AG04449 (cell line): ENCODE measurements around the gene INTS4.
"Not testable (repeated sequence)": the region's sequence is repeated elsewhere in the genome, so short reads cannot be mapped to it uniquely, and the experiment has no call there.

ENCODE experiments used
- CTCF ChIA-PET: fragments of 350-600 bp; formaldehyde crosslinking; extraction: SDS; loops from one replicate; lab custom pipeline; 2021; ENCODE audit warnings: antibody characterized with exemption; lab: Yijun Ruan, JAX
- POLR2A ChIA-PET: fragments of 400-600, 350-600 bp; formaldehyde crosslinking; extraction: SDS; loops from one replicate; lab custom pipeline; 2020; ENCODE audit warnings: antibody characterized with exemption, inconsistent platforms; lab: Yijun Ruan, JAX
- DNase-seq: peaks from one replicate; pipeline ENCODE4 v3.0.0-alpha.2; 2010; ENCODE audit warnings: low read depth, low spot score
- H3K4me3 ChIP-seq: 2 replicates; pipeline ENCODE4 v1.5.1; 2011; ENCODE audit warnings: low read depth, mild to moderate bottlenecking, control low read depth, low read length
- TF ChIP-seq, protein P1 (sequence below): IDR thresholded peaks from one replicate; pipeline ENCODE4 v1.5.1; 2011; ENCODE audit warnings: mild to moderate bottlenecking, moderate library complexity, low read length, control low read depth, inconsistent platforms; ENCODE audit not compliant: insufficient read depth; ENCODE audit errors: missing control alignments

Gene INTS4

GRCh38 chr11:77865805-77866204 lies 128.7 kb downstream of the INTS4 start:
- POLR2A ChIA-PET = interaction anchor here (0.5 kb wide), 1 partner anchor 16 kb away, joined by 3 read pairs; no protein-coding TSS in a partner anchor
- no peak overlapping the region for H3K4me3 ChIP-seq
- DNase-seq = no peak
- TF ChIP-seq, protein P1, sequence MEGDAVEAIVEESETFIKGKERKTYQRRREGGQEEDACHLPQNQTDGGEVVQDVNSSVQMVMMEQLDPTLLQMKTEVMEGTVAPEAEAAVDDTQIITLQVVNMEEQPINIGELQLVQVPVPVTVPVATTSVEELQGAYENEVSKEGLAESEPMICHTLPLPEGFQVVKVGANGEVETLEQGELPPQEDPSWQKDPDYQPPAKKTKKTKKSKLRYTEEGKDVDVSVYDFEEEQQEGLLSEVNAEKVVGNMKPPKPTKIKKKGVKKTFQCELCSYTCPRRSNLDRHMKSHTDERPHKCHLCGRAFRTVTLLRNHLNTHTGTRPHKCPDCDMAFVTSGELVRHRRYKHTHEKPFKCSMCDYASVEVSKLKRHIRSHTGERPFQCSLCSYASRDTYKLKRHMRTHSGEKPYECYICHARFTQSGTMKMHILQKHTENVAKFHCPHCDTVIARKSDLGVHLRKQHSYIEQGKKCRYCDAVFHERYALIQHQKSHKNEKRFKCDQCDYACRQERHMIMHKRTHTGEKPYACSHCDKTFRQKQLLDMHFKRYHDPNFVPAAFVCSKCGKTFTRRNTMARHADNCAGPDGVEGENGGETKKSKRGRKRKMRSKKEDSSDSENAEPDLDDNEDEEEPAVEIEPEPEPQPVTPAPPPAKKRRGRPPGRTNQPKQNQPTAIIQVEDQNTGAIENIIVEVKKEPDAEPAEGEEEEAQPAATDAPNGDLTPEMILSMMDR = no peak
- CTCF ChIA-PET = interaction anchor here (0.8 to 0.9 kb wide), 2 partner anchors 9 to 17 kb away, joined by 3 to 4 read pairs; no protein-coding TSS in a partner anchor

DNA sequence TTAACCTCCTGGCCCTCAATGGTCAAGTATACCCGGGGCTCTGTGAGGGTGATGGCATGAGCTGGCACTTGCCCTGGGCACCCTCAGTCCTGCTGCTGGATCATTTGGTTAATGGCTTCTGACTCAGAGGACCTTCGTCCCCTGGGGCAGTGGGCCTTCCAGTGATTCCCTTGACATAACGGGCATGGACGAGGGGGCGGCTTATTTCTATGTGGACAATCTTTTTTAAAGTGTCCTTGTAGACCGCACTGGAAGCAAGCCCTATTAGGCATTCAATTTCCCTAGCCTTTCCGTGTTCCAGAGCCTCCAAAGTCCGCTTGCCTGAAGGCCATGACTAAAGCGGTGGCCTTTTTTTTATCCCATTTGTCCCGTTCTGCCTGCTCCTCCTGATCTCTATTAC lies 133.0 kb downstream of the INTS4 start:
- POLR2A ChIA-PET, H3K4me3 ChIP-seq, CTCF ChIA-PET, DNase-seq: not testable (repeated sequence)

DNA sequence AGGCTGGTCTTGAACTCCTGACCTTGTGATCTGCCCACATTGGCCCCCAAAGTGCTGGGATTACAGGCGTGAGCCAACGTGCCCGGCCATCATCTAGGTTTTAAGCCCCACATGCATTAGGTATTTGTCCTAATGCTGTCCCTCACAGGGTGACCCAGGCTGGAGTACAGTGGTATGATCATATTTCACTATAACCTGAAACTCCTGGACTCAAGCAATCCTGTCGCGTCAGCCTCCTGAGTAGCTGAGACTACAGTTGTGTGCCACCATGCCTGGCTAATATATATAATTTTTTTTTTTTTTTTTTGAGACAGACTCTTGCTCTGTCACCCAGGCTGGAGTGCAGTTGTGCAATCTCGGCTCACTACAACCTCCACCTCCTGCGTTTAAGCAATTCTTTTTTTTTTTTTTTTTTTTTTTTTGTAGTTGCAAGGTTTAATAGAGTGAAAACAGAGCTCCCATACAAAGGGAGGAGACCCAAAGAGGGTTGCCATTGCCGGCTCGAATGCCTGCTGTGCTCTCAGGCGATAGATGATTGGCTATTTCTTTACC lies 136.5 kb downstream of the INTS4 start:
- H3K4me3 ChIP-seq, POLR2A ChIA-PET, CTCF ChIA-PET, DNase-seq: not testable (repeated sequence)

DNA sequence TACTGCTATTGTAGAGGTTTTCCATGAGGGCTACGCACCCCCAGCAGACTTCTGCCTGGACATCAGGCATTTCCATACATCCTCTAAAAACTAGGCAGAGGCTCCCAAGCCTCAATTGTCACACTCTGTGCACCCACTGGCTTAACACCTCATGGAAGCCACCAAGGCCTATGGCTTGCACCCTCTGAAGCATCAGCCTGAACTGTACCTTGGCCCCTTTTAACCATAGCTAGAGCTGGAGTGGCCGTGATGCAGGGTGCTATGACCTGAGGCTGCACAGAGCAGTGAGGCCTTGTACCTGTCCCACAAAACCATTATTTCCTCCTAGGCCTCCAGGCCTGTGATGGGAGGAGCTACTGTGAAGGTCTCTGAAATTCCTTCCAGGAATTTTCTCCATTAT lies 139.6 kb downstream of the INTS4 start:
- TF ChIP-seq, protein P1 = no peak
- ChIA-PET POLR2A (no interaction called here), CTCF (no interaction called here)
- no peak for DNase-seq
- no peak overlapping the region for H3K4me3 ChIP-seq

- ChIA-PET POLR2A (no interaction called here), CTCF (no interaction called here)
- DNase-seq = no peak
- no peak overlapping the region for H3K4me3 ChIP-seq
- TF ChIP-seq, protein P1 = no peak
These were observed 143.0 kb downstream of the INTS4 start for GRCh38 chr11:77851503-77851902.

DNA sequence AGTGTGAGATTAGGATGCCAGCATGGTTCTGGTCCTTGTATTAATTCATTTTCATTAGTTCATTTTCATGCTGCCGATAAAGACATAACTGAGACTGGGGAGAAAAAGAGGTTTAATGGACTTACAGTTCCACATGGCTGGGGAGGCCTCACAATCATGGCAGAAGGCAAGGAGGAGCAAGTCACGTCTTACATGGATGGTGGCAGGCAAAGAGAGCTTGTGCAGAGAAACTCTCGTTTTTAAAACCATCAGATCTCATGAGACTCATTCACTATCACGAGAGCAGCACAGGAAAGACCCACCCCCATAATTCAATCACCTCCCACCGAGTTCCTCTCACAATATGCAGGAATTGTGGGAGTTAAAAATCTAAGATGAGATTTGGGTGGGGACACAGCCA lies 150.8 kb downstream of the INTS4 start:
- DNase-seq, H3K4me3 ChIP-seq, CTCF ChIA-PET, POLR2A ChIA-PET: not testable (repeated sequence)

DNA sequence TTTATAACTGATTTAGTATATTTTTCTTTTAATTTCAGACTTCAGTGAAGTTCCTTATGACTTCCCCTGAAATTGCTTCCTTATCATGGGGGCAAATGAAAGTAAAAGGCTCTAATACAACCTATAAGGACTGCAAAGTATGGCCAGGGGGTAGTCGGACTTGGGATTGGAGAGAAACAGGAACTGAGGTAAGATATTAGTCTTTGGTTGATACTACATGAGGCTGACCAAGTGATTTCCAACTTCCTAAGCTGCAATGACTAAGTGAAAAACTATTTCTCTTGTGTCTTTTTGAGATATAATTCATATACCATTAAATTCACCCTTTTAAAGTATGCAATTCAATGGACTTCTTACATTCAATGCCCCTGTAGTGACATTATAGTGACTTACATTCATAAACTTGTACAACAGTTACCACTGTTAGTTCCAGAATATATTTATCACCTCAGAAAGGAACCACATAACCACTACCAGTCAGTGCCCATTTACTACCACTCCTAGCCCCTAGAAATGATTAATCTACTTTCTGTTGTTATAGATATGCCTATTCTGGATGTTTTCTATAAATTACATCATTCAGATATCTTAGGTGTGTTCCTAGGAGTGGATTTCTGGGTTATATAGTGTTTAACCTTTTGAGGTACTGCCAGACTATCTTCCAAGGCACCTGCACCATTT lies 151.9 kb downstream of the INTS4 start:
- TF ChIP-seq, protein P1 = no peak
- ChIA-PET CTCF (no interaction called here), POLR2A (no interaction called here)
- DNase-seq = no peak
- no peak overlapping the region for H3K4me3 ChIP-seq

GRCh38 chr11:77833302-77833701 lies 161.2 kb downstream of the INTS4 start:
- TF ChIP-seq, protein P1 = no peak
- ChIA-PET CTCF (no interaction called here), POLR2A (no interaction called here)
- H3K4me3 ChIP-seq = no peak overlapping the region
- no peak for DNase-seq
